ENCODE results near the gene UROS.

Gene UROS

DNA sequence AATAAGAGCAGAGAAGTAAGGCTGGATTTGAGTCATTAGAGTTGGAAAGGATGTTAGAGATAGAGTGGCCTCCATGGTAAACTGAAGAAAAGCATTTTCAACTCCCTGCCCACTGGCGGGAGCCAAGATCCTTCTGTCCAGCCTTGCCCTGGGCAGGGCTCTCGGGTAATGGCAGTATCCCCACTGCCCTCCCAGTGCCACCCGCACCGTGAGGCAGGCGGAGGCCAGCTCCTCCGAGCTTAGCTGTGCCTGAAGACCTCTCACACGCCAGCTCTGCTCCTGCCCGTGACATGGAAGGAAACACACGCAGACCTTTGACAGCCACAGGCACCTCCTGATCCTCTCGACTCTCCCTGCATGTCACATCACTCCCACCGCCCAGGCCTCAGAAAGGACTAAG, 22.6 kb upstream of the UROS start:
- no peaks in the 10 kb centered on the region for H3K27me3 Mint-ChIP-seq
- no peak for DNase-seq
- no peak for ATAC-seq (replicated peaks)
- H3K4me1 Mint-ChIP-seq: no peaks in the 10 kb centered on the region
- no peak overlapping the region for H3K4me3 Mint-ChIP-seq
- no peak overlapping the region for H3K27ac Mint-ChIP-seq
- H3K9me3 Mint-ChIP-seq: no peaks in the 10 kb centered on the region
- peaks cover 30 to 38% of the 10 kb centered on the region in 2 donors for H3K36me3 Mint-ChIP-seq

- Mint-ChIP-seq H3K27ac (no peak overlapping the region), H3K36me3 (peaks cover 31 to 43% of the 10 kb centered on the region in 2 donors)
These were observed 21.7 kb upstream of the UROS start for GRCh38 chr10:125844751-125845221.

DNA sequence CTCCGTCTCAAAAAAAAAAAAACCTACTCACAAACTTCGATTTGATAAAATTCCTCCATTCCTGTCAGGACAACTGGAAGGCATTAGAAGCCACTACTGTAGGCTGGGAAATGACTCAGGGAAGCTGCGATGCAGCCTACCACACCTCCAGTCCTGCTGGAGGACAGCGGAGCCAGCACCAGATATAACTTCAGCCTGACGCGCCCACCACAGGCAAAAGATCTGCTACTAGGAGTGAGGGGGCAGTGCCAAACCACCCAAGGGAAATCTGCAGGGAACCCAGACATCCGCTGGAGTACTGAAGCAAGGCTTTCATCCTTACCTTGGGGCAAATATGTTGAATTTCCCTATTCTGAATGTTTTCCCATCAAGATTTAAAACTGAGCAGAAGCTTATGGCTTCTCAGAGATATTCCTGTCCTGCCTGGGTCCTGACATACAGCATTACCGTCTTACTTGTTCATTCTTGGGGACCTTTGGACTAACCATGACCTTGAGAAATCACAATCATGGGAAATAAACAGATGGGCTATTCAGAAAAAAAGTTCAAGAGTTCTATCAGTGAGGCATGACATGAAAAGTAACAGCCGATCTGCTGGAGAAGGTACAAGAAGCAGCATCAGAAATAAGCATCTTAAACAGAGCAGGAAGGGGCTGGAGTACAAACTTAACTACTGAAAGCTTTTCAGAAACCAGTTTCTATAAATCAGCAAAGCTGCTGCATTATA, 20.7 kb upstream of the UROS start:
- H3K36me3 Mint-ChIP-seq: peaks cover 31 to 50% of the 10 kb centered on the region in 2 donors
- ATAC-seq (replicated peaks) (no peak), DNase-seq (no peak)
- no peaks in the 10 kb centered on the region for H3K9me3 Mint-ChIP-seq
- no peaks in the 10 kb centered on the region for H3K4me1 Mint-ChIP-seq
- H3K27ac Mint-ChIP-seq: no peak overlapping the region
- no peak overlapping the region for H3K4me3 Mint-ChIP-seq
- no peaks in the 10 kb centered on the region for H3K27me3 Mint-ChIP-seq

More at GRCh38 chr10:125844751-125845221, 21.7 kb upstream of the UROS start:
- DNase-seq (no peak), ATAC-seq (replicated peaks) (no peak)
- Mint-ChIP-seq H3K27me3 (no peaks in the 10 kb centered on the region), H3K4me3 (no peak overlapping the region), H3K9me3 (no peaks in the 10 kb centered on the region), H3K4me1 (no peaks in the 10 kb centered on the region)

GRCh38 chr10:125840955-125841354, 17.9 kb upstream of the UROS start:
- Mint-ChIP-seq H3K4me3 (no peak overlapping the region), H3K4me1 (peaks cover 0 to 2% of the 10 kb centered on the region in 2 donors), H3K9me3 (no peaks in the 10 kb centered on the region), H3K27ac (no peak overlapping the region), H3K36me3 (peaks cover 34 to 51% of the 10 kb centered on the region in 2 donors), H3K27me3 (no peaks in the 10 kb centered on the region)
- DNase-seq: no peak
- ATAC-seq (replicated peaks): no peak

- peaks cover 0 to 2% of the 10 kb centered on the region in 2 donors for H3K4me1 Mint-ChIP-seq
- no peak overlapping the region for H3K4me3 Mint-ChIP-seq
- H3K27ac Mint-ChIP-seq: peak overlapping the region; percentile 44
- ATAC-seq (replicated peaks): no peak
- no peaks in the 10 kb centered on the region for H3K9me3 Mint-ChIP-seq
- H3K36me3 Mint-ChIP-seq: peaks cover 38 to 53% of the 10 kb centered on the region in 2 donors
- H3K27me3 Mint-ChIP-seq: no peaks in the 10 kb centered on the region
- DNase-seq: no peak
These were observed 17.3 kb upstream of the UROS start for GRCh38 chr10:125840406-125840805.

DNA sequence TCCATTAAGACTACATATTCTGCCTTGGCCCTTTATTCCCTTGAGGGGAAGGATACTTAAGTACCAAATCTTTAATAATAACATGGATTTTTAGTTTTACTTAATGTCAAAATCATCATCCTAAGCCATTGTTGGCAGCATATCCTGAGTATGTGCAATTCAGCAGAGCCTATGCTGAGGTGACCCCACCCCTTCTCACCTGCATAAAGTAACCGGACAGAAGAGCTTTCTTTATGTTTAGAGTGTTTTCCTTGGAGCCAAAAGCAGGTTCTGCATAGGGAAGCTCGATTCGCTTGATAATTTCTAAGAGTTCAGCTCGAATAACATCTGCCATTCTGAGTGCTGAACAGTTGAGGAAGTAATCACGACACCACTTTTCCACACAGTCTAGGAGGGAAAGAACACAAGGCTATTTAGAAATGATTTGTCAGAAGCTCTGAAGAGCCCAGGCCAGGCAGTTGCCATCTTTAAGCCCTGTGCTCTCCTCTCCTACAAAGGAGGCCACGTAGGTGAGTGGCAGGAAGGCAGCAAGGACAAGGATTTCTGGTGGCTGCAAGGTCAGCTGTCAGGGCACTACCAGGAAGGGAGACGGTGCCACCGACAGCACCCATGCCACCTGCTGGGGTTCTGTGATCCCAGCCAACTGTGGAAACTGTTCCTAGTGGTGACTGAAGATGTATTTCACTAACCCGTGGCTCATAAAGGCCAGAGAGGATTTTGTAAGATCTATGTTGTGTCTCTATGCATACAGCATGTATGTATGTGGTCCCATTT, 15.9 kb upstream of the UROS start:
- ATAC-seq (replicated peaks) (no peak), DNase-seq (no peak)
- Mint-ChIP-seq H3K9me3 (no peaks in the 10 kb centered on the region), H3K27me3 (no peaks in the 10 kb centered on the region), H3K36me3 (peaks cover 43 to 59% of the 10 kb centered on the region in 2 donors), H3K4me3 (no peak overlapping the region), H3K4me1 (peaks cover 0 to 2% of the 10 kb centered on the region in 2 donors), H3K27ac (no peak overlapping the region)

- no peak overlapping the region for H3K4me3 Mint-ChIP-seq
- DNase-seq: no peak
- no peaks in the 10 kb centered on the region for H3K9me3 Mint-ChIP-seq
- no peak for ATAC-seq (replicated peaks)
- peak overlapping the region; percentile 67 for H3K27ac Mint-ChIP-seq
- H3K27me3 Mint-ChIP-seq: no peaks in the 10 kb centered on the region
- H3K36me3 Mint-ChIP-seq: peaks cover 38 to 61% of the 10 kb centered on the region in 2 donors
- H3K4me1 Mint-ChIP-seq: peaks cover 0 to 2% of the 10 kb centered on the region in 2 donors
These were observed 13.7 kb upstream of the UROS start for GRCh38 chr10:125836746-125837145.

DNA sequence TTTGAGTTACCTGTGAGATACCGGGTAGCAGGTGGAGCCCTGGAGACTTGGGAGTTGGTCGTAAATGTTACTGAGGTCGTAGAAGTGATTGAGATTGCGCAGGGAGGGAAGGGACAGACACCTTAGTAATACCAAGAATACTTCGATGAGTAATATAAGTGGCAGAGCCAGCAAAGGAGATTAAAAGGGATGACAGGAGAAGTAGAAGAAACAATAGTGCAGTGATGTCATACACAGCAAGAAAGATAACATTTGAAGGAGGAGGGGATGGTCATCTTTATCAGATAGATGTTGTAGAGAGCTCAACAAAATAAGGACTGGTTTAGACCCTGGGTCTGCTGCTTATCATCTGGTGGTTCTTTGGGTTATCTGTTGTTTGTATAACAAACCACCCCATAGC, 5.3 kb upstream of the UROS start:
- H3K27me3 Mint-ChIP-seq: no peaks in the 10 kb centered on the region
- H3K4me3 Mint-ChIP-seq: no peak overlapping the region
- DNase-seq: no peak
- H3K4me1 Mint-ChIP-seq: peaks cover 8 to 22% of the 10 kb centered on the region in 2 donors
- H3K36me3 Mint-ChIP-seq: peaks cover 24 to 32% of the 10 kb centered on the region in 2 donors
- no peaks in the 10 kb centered on the region for H3K9me3 Mint-ChIP-seq
- no peak for ATAC-seq (replicated peaks)
- no peak overlapping the region for H3K27ac Mint-ChIP-seq

DNA sequence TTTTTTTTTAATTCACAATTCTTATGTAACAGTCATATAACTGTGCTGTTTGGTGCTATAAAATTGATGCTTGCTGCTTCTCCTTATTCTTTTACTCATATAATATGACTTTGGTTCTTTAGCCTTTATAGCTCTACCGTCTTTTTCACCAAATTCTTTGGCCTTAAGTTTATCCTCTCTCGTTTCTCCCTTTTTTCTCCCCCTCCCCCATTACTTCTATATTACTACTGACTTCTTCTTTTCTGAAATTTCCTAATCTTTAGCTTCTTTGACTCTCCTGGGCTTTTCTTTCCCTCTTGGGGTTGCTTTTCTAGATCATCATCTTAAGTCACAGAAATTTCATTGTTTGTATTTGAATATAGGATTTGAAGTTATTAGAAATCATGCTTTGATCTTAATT, 4.1 kb upstream of the UROS start:
- Mint-ChIP-seq H3K36me3 (peaks cover 20 to 23% of the 10 kb centered on the region in 2 donors), H3K9me3 (no peaks in the 10 kb centered on the region), H3K4me1 (peaks cover 8 to 25% of the 10 kb centered on the region in 2 donors), H3K27me3 (no peaks in the 10 kb centered on the region), H3K4me3 (no peak overlapping the region), H3K27ac (no peak overlapping the region)
- no peak for DNase-seq
- ATAC-seq (replicated peaks): no peak

DNA sequence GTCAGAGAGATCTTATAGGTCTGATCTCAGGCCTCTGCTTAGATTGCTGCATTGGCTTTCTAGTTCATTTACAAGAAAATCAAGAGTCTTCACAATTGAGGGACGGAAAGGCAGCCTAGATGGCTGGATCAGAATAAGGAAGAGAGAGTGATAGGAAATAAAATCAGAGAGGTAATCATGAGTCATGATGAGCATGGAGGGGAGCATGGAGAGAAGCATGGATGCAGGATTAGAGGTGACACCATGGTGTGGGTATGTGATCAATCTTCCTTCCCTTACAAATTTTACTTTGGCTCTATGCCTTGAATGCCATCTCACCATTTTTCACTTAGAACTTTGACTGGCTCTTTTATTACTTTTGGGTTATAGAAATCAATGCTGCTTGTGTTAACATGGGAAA, 1.7 kb upstream of the UROS start:
- H3K4me1 Mint-ChIP-seq: peaks cover 24 to 40% of the 10 kb centered on the region in 2 donors
- no peak for ATAC-seq (replicated peaks)

DNA sequence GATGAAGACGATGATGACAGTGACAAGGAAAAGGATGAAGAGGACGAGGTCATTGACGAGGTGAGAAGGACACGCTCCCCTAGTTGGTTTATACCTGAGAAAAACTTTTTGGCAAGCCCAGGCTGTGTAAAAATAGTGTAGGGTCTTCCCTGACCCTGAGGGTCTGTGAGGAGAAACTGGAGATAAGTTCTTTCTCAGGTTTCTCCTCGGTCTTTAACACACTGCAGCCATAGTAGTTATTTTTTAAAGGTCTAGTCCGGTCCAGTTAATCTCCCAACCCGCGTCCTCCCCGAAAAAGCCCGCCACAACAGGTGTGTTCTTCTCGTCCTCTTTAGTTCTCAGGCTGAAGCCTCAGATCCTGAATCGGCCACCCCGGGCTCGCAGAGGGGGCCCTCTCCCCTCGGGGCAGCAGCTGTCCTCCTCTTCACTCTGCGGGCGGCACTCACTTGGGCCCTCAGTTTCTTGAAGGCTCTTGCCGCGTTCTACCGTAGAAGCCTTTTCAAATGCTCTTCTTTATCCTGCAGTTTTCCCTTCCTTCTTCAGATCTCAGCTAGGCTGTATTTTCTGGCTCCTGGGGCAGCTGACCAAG, 699 bp upstream of the UROS start:
- DNase-seq (no peak), ATAC-seq (replicated peaks) (peak in 1 of 2 donors; percentile 6)
- Mint-ChIP-seq H3K27ac (no peak overlapping the region), H3K4me1 (peaks cover 20 to 40% of the 10 kb centered on the region in 2 donors), H3K9me3 (no peaks in the 10 kb centered on the region), H3K4me3 (no peak overlapping the region), H3K36me3 (peaks cover 10 to 15% of the 10 kb centered on the region in 2 donors), H3K27me3 (no peaks in the 10 kb centered on the region)

More for the DNA sequence above, 1.7 kb upstream of the UROS start:
- Mint-ChIP-seq H3K36me3 (peaks cover 15 to 21% of the 10 kb centered on the region in 2 donors), H3K27me3 (no peaks in the 10 kb centered on the region), H3K4me3 (no peak overlapping the region), H3K9me3 (no peaks in the 10 kb centered on the region), H3K27ac (no peak overlapping the region)
- no peak for DNase-seq

GRCh38 chr10:125820701-125821100, 2.4 kb downstream of the UROS start:
- no peak for DNase-seq
- no peak for ATAC-seq (replicated peaks)
- Mint-ChIP-seq H3K27ac (no peak overlapping the region), H3K36me3 (peaks cover 0 to 6% of the 10 kb centered on the region in 2 donors), H3K27me3 (no peaks in the 10 kb centered on the region), H3K9me3 (no peaks in the 10 kb centered on the region), H3K4me3 (no peak overlapping the region), H3K4me1 (peaks cover 15 to 21% of the 10 kb centered on the region in 2 donors)

DNA sequence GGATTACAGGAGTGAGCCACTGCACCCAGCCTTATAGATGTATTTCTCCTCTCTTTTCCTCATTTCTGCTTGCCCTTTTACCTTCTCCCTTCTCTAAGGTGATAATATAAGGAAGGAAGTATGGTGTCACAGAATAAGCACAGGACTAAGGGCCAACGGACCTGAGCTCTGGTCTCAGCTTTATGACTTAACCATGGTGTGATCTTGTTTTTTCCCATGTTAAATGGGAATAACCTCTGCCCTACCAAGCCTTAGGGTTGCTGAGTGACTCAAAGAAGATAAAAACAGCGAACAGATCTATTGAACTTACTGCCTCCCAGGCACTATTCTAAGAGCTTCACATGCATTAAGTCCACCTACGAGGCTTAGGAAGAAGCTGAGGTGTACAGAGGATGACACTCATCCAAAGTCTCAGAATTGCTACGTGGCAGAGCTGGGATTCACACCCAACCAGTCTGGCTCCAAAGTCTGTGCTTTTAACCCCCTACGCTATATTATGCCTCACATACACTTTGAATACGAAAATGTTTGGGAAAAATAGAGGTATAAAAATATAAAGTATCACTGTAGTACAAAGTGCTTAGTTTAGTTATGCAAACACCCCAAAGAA, 5.6 kb downstream of the UROS start:
- Mint-ChIP-seq H3K27me3 (no peaks in the 10 kb centered on the region), H3K4me3 (no peak overlapping the region), H3K36me3 (peaks cover 10 to 32% of the 10 kb centered on the region in 2 donors), H3K4me1 (peaks cover 15 to 18% of the 10 kb centered on the region in 2 donors), H3K27ac (no peak overlapping the region), H3K9me3 (no peaks in the 10 kb centered on the region)
- no peak for DNase-seq
- ATAC-seq (replicated peaks): no peak

- Mint-ChIP-seq H3K9me3 (no peaks in the 10 kb centered on the region), H3K4me3 (no peak overlapping the region), H3K27me3 (no peaks in the 10 kb centered on the region), H3K4me1 (peaks cover 9 to 11% of the 10 kb centered on the region in 2 donors), H3K27ac (no peak overlapping the region), H3K36me3 (peaks cover 12 to 32% of the 10 kb centered on the region in 2 donors)
- DNase-seq (no peak), ATAC-seq (replicated peaks) (no peak)
These were observed 6.5 kb downstream of the UROS start for GRCh38 chr10:125816548-125816947.
